Activated CD8-positive, alpha-beta T cell treated with anti-CD3 and anti-CD28 coated beads for 36 hours (primary cell): Measurements from ENCODE around the gene WNK4. TPM values are rescaled to one million over a fixed set of nuclear protein-coding genes. Genes with fewer than 3 reads are reported as not detected.

Experiments used
- ATAC-seq: fragments of 200-7000 bp; cut with Tn5 transposase; one replicate; pipeline ENCODE4 v1.10.0; 2021; ENCODE audit warnings: mild to moderate bottlenecking, moderate library complexity
- CTCF ChIA-PET: fragments of 350-600 bp; sonication (Branson Sonifier 250); formaldehyde crosslinking; loops from one replicate; lab custom pipeline; 2021; ENCODE audit warnings: antibody characterized with exemption; lab: Charles Lee
- POLR2A ChIA-PET: fragments of 350-600 bp; sonication (Branson Sonifier 250); formaldehyde crosslinking; loops from one replicate; lab custom pipeline; 2021; ENCODE audit warnings: antibody characterized with exemption; lab: Charles Lee
- DNase-seq: peaks from one replicate; pipeline ENCODE4 v3.0.0-alpha.2; 2020
- H3K27ac Mint-ChIP-seq: one replicate; pipeline ENCODE4 v1.8.0; 2021; ENCODE audit warnings: mild to moderate bottlenecking, mixed read lengths
- H3K27me3 Mint-ChIP-seq: one replicate; pipeline ENCODE4 v1.8.0; 2021; ENCODE audit warnings: mixed read lengths
- H3K36me3 Mint-ChIP-seq: one replicate; pipeline ENCODE4 v1.8.0; 2021; ENCODE audit warnings: low read depth, mixed read lengths
- H3K4me1 Mint-ChIP-seq: one replicate; pipeline ENCODE4 v1.8.0; 2021; ENCODE audit warnings: low read depth, mixed read lengths
- H3K4me3 Mint-ChIP-seq: one replicate; pipeline ENCODE4 v1.8.0; 2021; ENCODE audit warnings: mild to moderate bottlenecking, moderate library complexity, mixed read lengths
- H3K9me3 Mint-ChIP-seq: one replicate; pipeline ENCODE4 v1.8.0; 2021; ENCODE audit warnings: mixed read lengths
- CTCF ChIP-seq: fragments of 200-600 bp; IDR thresholded peaks from one replicate; pipeline ENCODE4 v1.8.0; 2022; ENCODE audit warnings: antibody characterized with exemption, mild to moderate bottlenecking
- intact Hi-C: fragments of 100-400 bp; cut with micrococcal nuclease; formaldehyde crosslinking; loops from one replicate; pipeline ENCODE4 v1.10.0; 2022
- total RNA-seq, 2 experiments: library from RNA; stranded (reverse); gene quantifications; one replicate each; pipeline ENCODE4 v1.2.3, GENCODE V29; 2021

Gene WNK4
- total RNA-seq, 2 experiments from 2014 or later: 0.65 to 0.72 TPM

DNA sequence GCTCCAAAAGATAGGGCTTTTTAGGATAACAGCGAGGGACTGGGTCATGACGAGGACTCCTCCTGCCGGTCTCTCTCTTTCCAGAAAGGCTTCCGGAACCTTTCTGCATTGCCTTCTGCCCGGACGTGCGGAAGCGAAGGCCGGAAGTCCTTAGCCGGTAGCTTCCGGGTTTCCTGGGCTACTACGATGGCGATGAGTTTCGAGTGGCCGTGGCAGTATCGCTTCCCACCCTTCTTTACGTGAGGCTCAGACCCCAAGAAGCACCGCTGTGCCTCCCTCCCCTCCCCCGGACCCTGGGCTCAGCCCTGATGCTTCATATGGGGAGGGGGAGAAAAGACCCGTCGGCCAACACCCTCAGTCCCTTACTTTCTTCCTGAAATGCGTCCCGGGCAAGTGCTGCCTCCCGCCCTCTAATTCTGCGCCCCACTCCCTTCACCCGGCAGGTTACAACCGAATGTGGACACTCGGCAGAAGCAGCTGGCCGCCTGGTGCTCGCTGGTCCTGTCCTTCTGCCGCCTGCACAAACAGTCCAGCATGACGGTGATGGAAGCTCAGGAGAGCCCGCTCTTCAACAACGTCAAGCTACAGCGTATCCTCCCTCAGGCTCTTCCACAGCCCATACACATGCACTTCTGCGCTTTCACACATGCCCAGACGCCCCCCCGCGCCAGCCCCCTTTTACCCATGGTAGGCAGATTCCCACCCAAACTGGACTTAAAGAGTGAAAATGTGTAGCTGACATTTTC, 6.9 kb upstream of the WNK4 start, which contains the start of gene VPS25:
Gene VPS25 (plus strand): TSS at position 160 of the 746 bp plus-strand sequence. CDS start 27 bp downstream, at position 187.
- Mint-ChIP-seq H3K4me3 (peak within 1 kb of the TSS; percentile 98), H3K27me3 (no peaks in the 10 kb centered on the region), H3K4me1 (peaks cover 21% of the 10 kb centered on the region), H3K9me3 (no peaks in the 10 kb centered on the region), H3K36me3 (peaks cover 30% of the 10 kb centered on the region), H3K27ac (peak within 1 kb of the TSS; percentile 95)
- ChIA-PET CTCF (interaction anchor here (0.6 to 3.8 kb wide), 10 partner anchors 10 to 304 kb away, joined by 3 to 37 read pairs (median 5); partner anchors contain the start of genes BECN1, CNTD1, COA3 and PSMC3IP), POLR2A (interaction anchor here (0.7 to 3.0 kb wide), 15 partner anchors 10 to 233 kb away, joined by 3 to 22 read pairs (median 3); partner anchors contain the start of genes BECN1, IFI35, PSMC3IP and RETREG3)
- peak; percentile 79 for DNase-seq
- ATAC-seq: peak; percentile 96
- intact Hi-C loops: no loop called here
- no peak for TF ChIP-seq CTCF

DNA sequence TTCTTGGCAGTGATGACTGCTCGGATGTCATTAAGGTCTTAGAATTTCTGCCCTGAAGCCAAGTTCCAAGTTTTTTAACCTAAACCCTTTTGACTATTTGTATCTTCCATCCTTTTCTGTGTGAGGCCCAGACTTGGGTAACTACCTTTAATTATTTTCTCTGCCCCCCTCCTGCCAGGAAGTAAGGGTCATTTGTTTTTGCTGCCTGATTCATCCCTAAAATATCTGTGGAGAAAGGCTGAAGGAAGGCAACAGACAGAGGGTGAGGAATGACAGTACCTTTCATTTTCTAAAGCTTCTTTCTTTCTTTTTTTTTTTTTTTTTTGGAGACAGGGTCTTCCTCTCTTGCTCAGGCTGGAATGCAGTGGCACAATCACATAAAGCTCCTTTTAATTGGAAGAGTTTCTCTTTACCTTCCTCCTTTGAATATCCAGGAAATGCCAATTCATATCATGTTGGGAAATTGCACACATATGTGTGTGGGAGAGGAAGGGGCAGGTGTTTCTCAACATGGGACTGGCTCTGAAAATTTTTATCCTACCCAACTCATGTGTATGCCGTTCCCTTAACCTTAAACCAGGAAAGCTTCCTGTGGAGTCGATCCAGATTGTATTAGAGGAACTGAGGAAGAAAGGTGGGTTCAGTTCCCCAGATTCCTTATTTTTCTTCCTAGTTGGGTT, 6.2 kb upstream of the WNK4 start:
- H3K4me3 Mint-ChIP-seq: peak overlapping the region; percentile 98
- H3K27ac Mint-ChIP-seq: peak overlapping the region; percentile 95
- no peak for TF ChIP-seq CTCF
- no peaks in the 10 kb centered on the region for H3K9me3 Mint-ChIP-seq
- peaks cover 35% of the 10 kb centered on the region for H3K36me3 Mint-ChIP-seq
- H3K27me3 Mint-ChIP-seq: no peaks in the 10 kb centered on the region
- no peak for DNase-seq
- no peak for ATAC-seq
- intact Hi-C loops: no loop called here
- CTCF ChIA-PET: interaction anchor here (1.0 to 3.8 kb wide), 8 partner anchors 11 to 196 kb away, joined by 3 to 37 read pairs (median 7); partner anchors contain the start of genes BECN1, CNTD1, COA3 and PSMC3IP
- H3K4me1 Mint-ChIP-seq: peaks cover 21% of the 10 kb centered on the region
- POLR2A ChIA-PET: interaction anchor here (0.7 to 3.0 kb wide), 12 partner anchors 9 to 232 kb away, joined by 3 to 22 read pairs (median 3); partner anchors contain the start of genes IFI35, PSMC3IP, RETREG3 and TUBG1

GRCh38 chr17:42775534-42776098, 4.8 kb upstream of the WNK4 start:
- ATAC-seq (no peak), DNase-seq (no peak)
- Mint-ChIP-seq H3K27me3 (no peaks in the 10 kb centered on the region), H3K9me3 (no peaks in the 10 kb centered on the region), H3K36me3 (peaks cover 42% of the 10 kb centered on the region), H3K27ac (no peak overlapping the region), H3K4me1 (peaks cover 24% of the 10 kb centered on the region), H3K4me3 (no peak overlapping the region)
- intact Hi-C loops: no loop called here
- TF ChIP-seq CTCF: no peak
- ChIA-PET CTCF (interaction anchor here (0.6 kb wide), 2 partner anchors 34 to 95 kb away, joined by 3 read pairs; no protein-coding TSS in a partner anchor), POLR2A (no interaction called here)

GRCh38 chr17:42778570-42778969, 1.8 kb upstream of the WNK4 start:
- ATAC-seq (no peak), DNase-seq (no peak)
- Mint-ChIP-seq H3K27me3 (peaks cover 23% of the 10 kb centered on the region), H3K4me1 (peaks cover 26% of the 10 kb centered on the region), H3K9me3 (no peaks in the 10 kb centered on the region), H3K27ac (no peak overlapping the region), H3K36me3 (peaks cover 37% of the 10 kb centered on the region), H3K4me3 (no peak overlapping the region)
- intact Hi-C loops: no loop called here
- ChIA-PET CTCF (interaction anchor here (1.4 to 1.5 kb wide), 2 partner anchors 15 to 19 kb away, joined by 3 to 6 read pairs; partner anchors contain the start of gene COA3), POLR2A (no interaction called here)
- no peak for TF ChIP-seq CTCF
